SK-N-SH treated with all-trans-retinoic acid at 6 μM for 48 hours (cell line): Measurements from ENCODE around the gene ZNF358.

Source experiments
- TCF4 ChIP-seq: fragments of 250-450 bp; sonication (Bioruptor Pico); IDR thresholded peaks from 2 replicates; pipeline ENCODE4 v1.8.0; 2021; ENCODE audit warnings: mild to moderate bottlenecking, moderate library complexity, borderline replicate concordance
- ZFP3 ChIP-seq: fragments of 250-450 bp; sonication (Bioruptor Pico); IDR thresholded peaks from 2 replicates; pipeline ENCODE4 v1.5.0; 2020; ENCODE audit warnings: mild to moderate bottlenecking, moderate library complexity
- ZNF565 ChIP-seq: fragments of 450-650 bp; formaldehyde crosslinking; conservative IDR thresholded peaks from 2 replicates; pipeline ENCODE4 v1.5.0; 2020; ENCODE audit warnings: low read depth, mild to moderate bottlenecking, moderate library complexity
- TF ChIP-seq, protein P1 (sequence below): fragments of 250-450 bp; sonication (Bioruptor Pico); IDR thresholded peaks from 2 replicates; pipeline ENCODE4 v1.5.1; 2020; ENCODE audit warnings: low read depth, mild to moderate bottlenecking, moderate library complexity
- TF ChIP-seq, protein P2 (sequence below): fragments of 250-450 bp; sonication (Bioruptor Pico); IDR thresholded peaks from 2 replicates; pipeline ENCODE4 v1.8.0; 2020; ENCODE audit warnings: mild to moderate bottlenecking, moderate library complexity, borderline replicate concordance
- TF ChIP-seq, protein P3 (sequence below): fragments of 250-450 bp; sonication (Bioruptor Pico); IDR thresholded peaks from 2 replicates; pipeline ENCODE4 v1.5.0; 2020; ENCODE audit warnings: mild to moderate bottlenecking, moderate library complexity
- TF ChIP-seq, protein P4 (sequence below): fragments of 250-450 bp; sonication (Bioruptor Pico); IDR thresholded peaks from 2 replicates; pipeline ENCODE4 v1.5.1; 2021; ENCODE audit warnings: mild to moderate bottlenecking, moderate library complexity

DNA sequence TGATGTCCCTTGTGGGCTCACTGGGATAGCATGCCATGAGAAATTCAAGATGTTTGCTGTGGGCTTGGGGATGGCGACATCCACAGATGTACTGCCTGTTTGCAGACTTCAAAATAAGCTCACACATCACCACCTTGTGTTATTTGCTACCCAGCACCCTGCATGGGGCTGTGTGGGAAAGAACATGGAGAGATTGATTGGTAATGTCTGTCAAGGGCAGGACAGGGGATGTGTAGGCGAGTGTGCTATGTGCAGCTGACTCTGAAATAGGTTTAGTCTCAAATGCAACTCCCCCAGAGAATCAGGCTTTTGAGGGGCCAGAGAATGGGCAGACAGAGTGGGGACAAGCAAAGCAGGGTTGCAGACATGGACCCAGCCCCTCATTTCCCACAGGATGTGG is 44.4 kb downstream of the ZNF358 start:
- TF ChIP-seq ZFP3 (CRISPR knock-in tag): no peak
- TF ChIP-seq, protein P1, sequence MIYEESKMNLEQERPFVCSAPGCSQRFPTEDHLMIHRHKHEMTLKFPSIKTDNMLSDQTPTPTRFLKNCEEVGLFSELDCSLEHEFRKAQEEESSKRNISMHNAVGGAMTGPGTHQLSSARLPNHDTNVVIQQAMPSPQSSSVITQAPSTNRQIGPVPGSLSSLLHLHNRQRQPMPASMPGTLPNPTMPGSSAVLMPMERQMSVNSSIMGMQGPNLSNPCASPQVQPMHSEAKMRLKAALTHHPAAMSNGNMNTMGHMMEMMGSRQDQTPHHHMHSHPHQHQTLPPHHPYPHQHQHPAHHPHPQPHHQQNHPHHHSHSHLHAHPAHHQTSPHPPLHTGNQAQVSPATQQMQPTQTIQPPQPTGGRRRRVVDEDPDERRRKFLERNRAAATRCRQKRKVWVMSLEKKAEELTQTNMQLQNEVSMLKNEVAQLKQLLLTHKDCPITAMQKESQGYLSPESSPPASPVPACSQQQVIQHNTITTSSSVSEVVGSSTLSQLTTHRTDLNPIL (CRISPR knock-in tag): no peak
- TF ChIP-seq, protein P2, sequence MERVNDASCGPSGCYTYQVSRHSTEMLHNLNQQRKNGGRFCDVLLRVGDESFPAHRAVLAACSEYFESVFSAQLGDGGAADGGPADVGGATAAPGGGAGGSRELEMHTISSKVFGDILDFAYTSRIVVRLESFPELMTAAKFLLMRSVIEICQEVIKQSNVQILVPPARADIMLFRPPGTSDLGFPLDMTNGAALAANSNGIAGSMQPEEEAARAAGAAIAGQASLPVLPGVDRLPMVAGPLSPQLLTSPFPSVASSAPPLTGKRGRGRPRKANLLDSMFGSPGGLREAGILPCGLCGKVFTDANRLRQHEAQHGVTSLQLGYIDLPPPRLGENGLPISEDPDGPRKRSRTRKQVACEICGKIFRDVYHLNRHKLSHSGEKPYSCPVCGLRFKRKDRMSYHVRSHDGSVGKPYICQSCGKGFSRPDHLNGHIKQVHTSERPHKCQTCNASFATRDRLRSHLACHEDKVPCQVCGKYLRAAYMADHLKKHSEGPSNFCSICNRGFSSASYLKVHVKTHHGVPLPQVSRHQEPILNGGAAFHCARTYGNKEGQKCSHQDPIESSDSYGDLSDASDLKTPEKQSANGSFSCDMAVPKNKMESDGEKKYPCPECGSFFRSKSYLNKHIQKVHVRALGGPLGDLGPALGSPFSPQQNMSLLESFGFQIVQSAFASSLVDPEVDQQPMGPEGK (CRISPR knock-in tag): no peak
- TF ChIP-seq, protein P3, sequence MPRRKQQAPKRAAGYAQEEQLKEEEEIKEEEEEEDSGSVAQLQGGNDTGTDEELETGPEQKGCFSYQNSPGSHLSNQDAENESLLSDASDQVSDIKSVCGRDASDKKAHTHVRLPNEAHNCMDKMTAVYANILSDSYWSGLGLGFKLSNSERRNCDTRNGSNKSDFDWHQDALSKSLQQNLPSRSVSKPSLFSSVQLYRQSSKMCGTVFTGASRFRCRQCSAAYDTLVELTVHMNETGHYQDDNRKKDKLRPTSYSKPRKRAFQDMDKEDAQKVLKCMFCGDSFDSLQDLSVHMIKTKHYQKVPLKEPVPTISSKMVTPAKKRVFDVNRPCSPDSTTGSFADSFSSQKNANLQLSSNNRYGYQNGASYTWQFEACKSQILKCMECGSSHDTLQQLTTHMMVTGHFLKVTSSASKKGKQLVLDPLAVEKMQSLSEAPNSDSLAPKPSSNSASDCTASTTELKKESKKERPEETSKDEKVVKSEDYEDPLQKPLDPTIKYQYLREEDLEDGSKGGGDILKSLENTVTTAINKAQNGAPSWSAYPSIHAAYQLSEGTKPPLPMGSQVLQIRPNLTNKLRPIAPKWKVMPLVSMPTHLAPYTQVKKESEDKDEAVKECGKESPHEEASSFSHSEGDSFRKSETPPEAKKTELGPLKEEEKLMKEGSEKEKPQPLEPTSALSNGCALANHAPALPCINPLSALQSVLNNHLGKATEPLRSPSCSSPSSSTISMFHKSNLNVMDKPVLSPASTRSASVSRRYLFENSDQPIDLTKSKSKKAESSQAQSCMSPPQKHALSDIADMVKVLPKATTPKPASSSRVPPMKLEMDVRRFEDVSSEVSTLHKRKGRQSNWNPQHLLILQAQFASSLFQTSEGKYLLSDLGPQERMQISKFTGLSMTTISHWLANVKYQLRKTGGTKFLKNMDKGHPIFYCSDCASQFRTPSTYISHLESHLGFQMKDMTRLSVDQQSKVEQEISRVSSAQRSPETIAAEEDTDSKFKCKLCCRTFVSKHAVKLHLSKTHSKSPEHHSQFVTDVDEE (CRISPR knock-in tag): no peak
- no peak for TF ChIP-seq ZNF565 (CRISPR knock-in tag)
- no peak for TF ChIP-seq TCF4 (CRISPR knock-in tag)
- TF ChIP-seq, protein P4, sequence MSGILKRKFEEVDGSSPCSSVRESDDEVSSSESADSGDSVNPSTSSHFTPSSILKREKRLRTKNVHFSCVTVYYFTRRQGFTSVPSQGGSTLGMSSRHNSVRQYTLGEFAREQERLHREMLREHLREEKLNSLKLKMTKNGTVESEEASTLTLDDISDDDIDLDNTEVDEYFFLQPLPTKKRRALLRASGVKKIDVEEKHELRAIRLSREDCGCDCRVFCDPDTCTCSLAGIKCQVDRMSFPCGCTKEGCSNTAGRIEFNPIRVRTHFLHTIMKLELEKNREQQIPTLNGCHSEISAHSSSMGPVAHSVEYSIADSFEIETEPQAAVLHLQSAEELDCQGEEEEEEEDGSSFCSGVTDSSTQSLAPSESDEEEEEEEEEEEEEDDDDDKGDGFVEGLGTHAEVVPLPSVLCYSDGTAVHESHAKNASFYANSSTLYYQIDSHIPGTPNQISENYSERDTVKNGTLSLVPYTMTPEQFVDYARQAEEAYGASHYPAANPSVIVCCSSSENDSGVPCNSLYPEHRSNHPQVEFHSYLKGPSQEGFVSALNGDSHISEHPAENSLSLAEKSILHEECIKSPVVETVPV (CRISPR knock-in tag): no peak
